ENCODE measurements around the gene MTR. TPM values are rescaled to one million over a fixed set of nuclear protein-coding genes. Genes with fewer than 3 reads are reported as not detected.

Gene MTR
- total RNA-seq, 2 donors from 2014 or later, result 45.8 to 52.0 TPM

GRCh38 chr1:236760986-236761385, 34.1 kb upstream of the MTR start:
- no peaks in the 10 kb centered on the region for H3K9me3 ChIP-seq (ENCODE audit: control insufficient read depth, low read length, poor library complexity, severe bottlenecking)

GRCh38 chr1:236761397-236762132, 33.5 kb upstream of the MTR start:
- Mint-ChIP-seq H3K4me3 (no peak overlapping the region), H3K36me3 (ENCODE audit: low read depth) (no peaks in the 10 kb centered on the region), H3K27ac (no peak overlapping the region), H3K27me3 (peaks cover 30% of the 10 kb centered on the region), H3K4me1 (peaks cover 5% of the 10 kb centered on the region)
- DNase-seq (no peak), ATAC-seq (no peak)
- no peaks in the 10 kb centered on the region for H3K9me3 ChIP-seq (ENCODE audit: control insufficient read depth, low read length, poor library complexity, severe bottlenecking)

More at GRCh38 chr1:236760986-236761385, 34.1 kb upstream of the MTR start:
- Mint-ChIP-seq H3K4me1 (peaks cover 5% of the 10 kb centered on the region), H3K36me3 (ENCODE audit: low read depth) (no peaks in the 10 kb centered on the region), H3K4me3 (no peak overlapping the region), H3K27me3 (peaks cover 25% of the 10 kb centered on the region), H3K27ac (no peak overlapping the region)
- DNase-seq (no peak), ATAC-seq (no peak)

DNA sequence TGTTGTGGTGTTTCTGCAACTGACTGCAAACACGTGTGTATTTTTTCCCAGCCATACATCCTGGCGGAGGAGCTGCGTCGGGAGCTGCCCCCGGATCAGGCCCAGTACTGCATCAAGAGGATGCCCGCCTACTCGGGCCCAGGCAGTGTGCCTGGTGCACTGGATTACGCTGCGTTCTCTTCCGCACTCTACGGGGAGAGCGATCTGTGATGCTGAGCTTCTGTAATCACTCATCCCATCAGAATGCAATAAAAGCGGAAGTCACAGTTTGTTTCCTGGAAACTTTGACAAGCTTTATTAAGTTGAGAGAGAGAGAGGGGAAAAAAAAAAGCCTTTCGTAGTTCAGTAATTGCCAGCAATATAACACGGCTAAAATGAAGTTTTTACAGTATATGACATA, 32.7 kb upstream of the MTR start:
- no peaks in the 10 kb centered on the region for H3K36me3 Mint-ChIP-seq (ENCODE audit: low read depth)
- ATAC-seq (no peak), DNase-seq (no peak)
- peaks cover 34% of the 10 kb centered on the region for H3K27me3 Mint-ChIP-seq
- H3K4me1 Mint-ChIP-seq, result peaks cover 5% of the 10 kb centered on the region
- H3K9me3 ChIP-seq (ENCODE audit: control insufficient read depth, low read length, poor library complexity, severe bottlenecking), result no peaks in the 10 kb centered on the region
- no peak overlapping the region for H3K27ac Mint-ChIP-seq
- H3K4me3 Mint-ChIP-seq, result no peak overlapping the region

DNA sequence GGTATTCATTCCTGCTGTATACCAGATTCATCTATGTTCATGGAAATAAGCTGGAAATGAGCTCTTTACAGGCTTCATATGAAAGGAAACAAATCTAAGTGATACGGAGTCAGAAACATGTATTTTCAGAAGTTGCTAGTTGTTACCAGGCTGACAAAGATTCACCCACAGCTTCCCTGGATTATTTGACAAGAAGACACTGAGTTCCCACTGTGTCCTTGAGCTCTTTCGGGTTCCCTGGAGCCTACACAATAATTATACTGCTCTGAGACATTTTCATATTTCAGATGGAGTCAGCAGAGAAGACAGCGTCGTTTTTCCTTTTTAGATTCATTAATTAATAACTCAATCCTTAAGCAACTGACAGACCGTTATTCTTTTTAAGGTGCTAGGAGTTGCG, 29.3 kb upstream of the MTR start:
- Mint-ChIP-seq H3K36me3 (ENCODE audit: low read depth) (peaks cover 2% of the 10 kb centered on the region), H3K27ac (no peak overlapping the region), H3K4me3 (no peak overlapping the region), H3K4me1 (no peaks in the 10 kb centered on the region), H3K27me3 (peaks cover 57% of the 10 kb centered on the region)
- ATAC-seq (no peak), DNase-seq (no peak)
- H3K9me3 ChIP-seq (ENCODE audit: control insufficient read depth, low read length, poor library complexity, severe bottlenecking), result no peaks in the 10 kb centered on the region

DNA sequence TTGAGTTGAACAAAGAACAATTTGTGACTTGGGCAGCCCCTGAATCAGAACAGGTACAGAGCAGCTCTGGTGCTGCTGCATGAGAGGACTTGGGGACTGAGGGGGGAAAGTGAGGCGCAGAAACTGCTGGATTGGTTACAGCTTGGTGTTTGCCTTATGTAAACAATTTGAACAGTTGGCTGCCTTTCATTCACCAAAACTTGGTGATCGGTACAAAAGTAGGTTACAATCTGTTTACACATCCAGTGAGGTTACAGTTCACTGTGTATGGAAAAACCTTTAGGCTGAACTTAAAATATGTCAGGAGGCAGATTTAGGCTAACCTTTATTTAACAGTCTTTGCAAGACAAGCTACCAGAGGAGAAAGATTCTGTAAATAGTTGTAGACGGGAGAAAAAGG, 28.6 kb upstream of the MTR start:
- DNase-seq, result no peak
- H3K27ac Mint-ChIP-seq, result no peak overlapping the region
- no peaks in the 10 kb centered on the region for H3K9me3 ChIP-seq (ENCODE audit: control insufficient read depth, low read length, poor library complexity, severe bottlenecking)
- peaks cover 63% of the 10 kb centered on the region for H3K27me3 Mint-ChIP-seq
- H3K4me1 Mint-ChIP-seq, result no peaks in the 10 kb centered on the region
- H3K36me3 Mint-ChIP-seq (ENCODE audit: low read depth), result peaks cover 2% of the 10 kb centered on the region
- no peak overlapping the region for H3K4me3 Mint-ChIP-seq
- no peak for ATAC-seq

GRCh38 chr1:236767276-236767675, 27.8 kb upstream of the MTR start:
- Mint-ChIP-seq H3K4me1 (no peaks in the 10 kb centered on the region), H3K36me3 (ENCODE audit: low read depth) (peaks cover 2% of the 10 kb centered on the region)

DNA sequence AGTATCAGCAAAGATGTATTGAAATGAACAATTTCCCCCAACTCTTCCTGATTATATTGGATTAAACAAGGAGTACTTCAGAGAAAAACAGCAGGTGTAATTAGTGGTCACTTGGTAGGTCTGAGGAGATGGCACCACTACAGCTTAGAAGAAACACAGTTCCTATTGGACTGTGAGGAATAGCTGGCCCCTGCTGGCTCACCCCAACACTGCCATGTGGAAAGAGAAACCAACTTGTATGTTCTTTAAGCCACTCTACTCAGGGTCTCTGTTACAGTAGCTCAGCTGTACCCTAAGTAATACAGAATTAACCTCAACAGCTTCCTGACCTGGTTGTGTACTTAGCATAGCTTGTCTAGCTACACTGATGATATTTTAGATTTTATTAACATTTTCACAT, 26.5 kb upstream of the MTR start:
- no peak for DNase-seq
- H3K4me3 Mint-ChIP-seq, result no peak overlapping the region

More at GRCh38 chr1:236767276-236767675, 27.8 kb upstream of the MTR start:
- no peak overlapping the region for H3K27ac Mint-ChIP-seq
- ATAC-seq (no peak), DNase-seq (no peak)
- no peaks in the 10 kb centered on the region for H3K9me3 ChIP-seq (ENCODE audit: control insufficient read depth, low read length, poor library complexity, severe bottlenecking)
- no peak overlapping the region for H3K4me3 Mint-ChIP-seq
- peaks cover 63% of the 10 kb centered on the region for H3K27me3 Mint-ChIP-seq

GRCh38 chr1:236773919-236774318, 21.2 kb upstream of the MTR start:
- DNase-seq (no peak), ATAC-seq (no peak)
- no peaks in the 10 kb centered on the region for H3K9me3 ChIP-seq (ENCODE audit: control insufficient read depth, low read length, poor library complexity, severe bottlenecking)
- peaks cover 50% of the 10 kb centered on the region for H3K27me3 Mint-ChIP-seq
- H3K36me3 Mint-ChIP-seq (ENCODE audit: low read depth), result peaks cover 5% of the 10 kb centered on the region
- no peak overlapping the region for H3K4me3 Mint-ChIP-seq
- H3K27ac Mint-ChIP-seq, result no peak overlapping the region
- no peaks in the 10 kb centered on the region for H3K4me1 Mint-ChIP-seq

More for the DNA sequence above, 26.5 kb upstream of the MTR start:
- Mint-ChIP-seq H3K27ac (no peak overlapping the region), H3K4me1 (no peaks in the 10 kb centered on the region), H3K36me3 (ENCODE audit: low read depth) (peaks cover 2% of the 10 kb centered on the region), H3K27me3 (peaks cover 63% of the 10 kb centered on the region)
- ATAC-seq, result no peak
- H3K9me3 ChIP-seq (ENCODE audit: control insufficient read depth, low read length, poor library complexity, severe bottlenecking), result no peaks in the 10 kb centered on the region

- H3K27ac Mint-ChIP-seq, result no peak overlapping the region
- peaks cover 40% of the 10 kb centered on the region for H3K27me3 Mint-ChIP-seq
- peaks cover 5% of the 10 kb centered on the region for H3K36me3 Mint-ChIP-seq (ENCODE audit: low read depth)
- H3K4me3 Mint-ChIP-seq, result no peak overlapping the region
- DNase-seq (no peak), ATAC-seq (no peak)
- H3K4me1 Mint-ChIP-seq, result no peaks in the 10 kb centered on the region
- H3K9me3 ChIP-seq (ENCODE audit: control insufficient read depth, low read length, poor library complexity, severe bottlenecking), result peaks cover 3% of the 10 kb centered on the region
These were observed 20.2 kb upstream of the MTR start for GRCh38 chr1:236774926-236775325.

- H3K36me3 Mint-ChIP-seq (ENCODE audit: low read depth), result peaks cover 2% of the 10 kb centered on the region
- peaks cover 16% of the 10 kb centered on the region for H3K27me3 Mint-ChIP-seq
- H3K4me1 Mint-ChIP-seq, result no peaks in the 10 kb centered on the region
- no peak overlapping the region for H3K4me3 Mint-ChIP-seq
- ATAC-seq (no peak), DNase-seq (no peak)
- H3K9me3 ChIP-seq (ENCODE audit: control insufficient read depth, low read length, poor library complexity, severe bottlenecking), result peaks cover 3% of the 10 kb centered on the region
- H3K27ac Mint-ChIP-seq, result no peak overlapping the region
These were observed 15.8 kb upstream of the MTR start for GRCh38 chr1:236779312-236779711.

DNA sequence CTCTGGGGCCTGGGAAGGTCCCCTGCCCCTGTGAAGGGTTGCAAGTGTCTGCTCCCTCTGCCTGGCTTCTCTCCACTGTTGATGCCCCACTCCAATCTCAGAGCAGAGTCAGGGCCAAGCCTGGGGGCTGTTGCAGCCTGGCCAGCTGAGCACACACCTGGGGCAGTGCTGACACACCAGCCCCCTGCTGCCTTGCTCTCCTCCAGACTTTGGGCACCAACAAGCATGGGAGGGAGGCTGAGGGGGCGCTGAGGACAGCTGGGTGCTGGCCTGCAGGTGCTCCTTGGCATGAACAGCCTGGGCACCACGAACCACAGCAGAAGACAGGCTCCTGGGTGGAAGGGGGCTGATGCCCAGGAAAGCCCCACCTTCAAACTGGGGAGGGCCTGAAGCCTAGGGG, 9.6 kb upstream of the MTR start:
- Mint-ChIP-seq H3K4me3 (no peak overlapping the region), H3K36me3 (ENCODE audit: low read depth) (no peaks in the 10 kb centered on the region), H3K4me1 (no peaks in the 10 kb centered on the region), H3K27me3 (peaks cover 15% of the 10 kb centered on the region), H3K27ac (no peak overlapping the region)
- no peaks in the 10 kb centered on the region for H3K9me3 ChIP-seq (ENCODE audit: control insufficient read depth, low read length, poor library complexity, severe bottlenecking)
- DNase-seq (no peak), ATAC-seq (no peak)

GRCh38 chr1:236786453-236786852, 8.6 kb upstream of the MTR start:
- no peaks in the 10 kb centered on the region for H3K36me3 Mint-ChIP-seq (ENCODE audit: low read depth)
- no peak overlapping the region for H3K27ac Mint-ChIP-seq
- ATAC-seq (no peak), DNase-seq (no peak)
- no peaks in the 10 kb centered on the region for H3K9me3 ChIP-seq (ENCODE audit: control insufficient read depth, low read length, poor library complexity, severe bottlenecking)
- no peaks in the 10 kb centered on the region for H3K4me1 Mint-ChIP-seq
- peaks cover 13% of the 10 kb centered on the region for H3K27me3 Mint-ChIP-seq
- H3K4me3 Mint-ChIP-seq, result no peak overlapping the region

- H3K27me3 Mint-ChIP-seq, result peaks cover 15% of the 10 kb centered on the region
- peak overlapping the region; percentile 97 for H3K4me3 Mint-ChIP-seq
- peaks cover 28% of the 10 kb centered on the region for H3K4me1 Mint-ChIP-seq
- H3K9me3 ChIP-seq (ENCODE audit: control insufficient read depth, low read length, poor library complexity, severe bottlenecking), result no peaks in the 10 kb centered on the region
- peak overlapping the region; percentile 99 for H3K27ac Mint-ChIP-seq
- no peak for DNase-seq
- ATAC-seq, result peak; percentile 15
- H3K36me3 Mint-ChIP-seq (ENCODE audit: low read depth), result peaks cover 3% of the 10 kb centered on the region
These were observed 482 bp upstream of the MTR start for GRCh38 chr1:236794585-236795034.
